CD4-positive, alpha-beta T cell treated with Interleukin-15 for 1 hour (primary cell): Measurements from ENCODE around the gene NPFFR2.
"Not testable (repeated sequence)": the region's sequence is repeated elsewhere in the genome, so short reads cannot be mapped to it uniquely, and the experiment has no call there.

ENCODE experiments used
- DNase-seq: peaks from one replicate; pipeline ENCODE4 v3.0.0-alpha.2; 2020

The NPFFR2 gene

GRCh38 chr4:72112514-72113156 lies 80.8 kb downstream of the NPFFR2 start:
- no peak for DNase-seq

- DNase-seq, result no peak
Measured at GRCh38 chr4:72118017-72118416, 86.2 kb downstream of the NPFFR2 start.

DNA sequence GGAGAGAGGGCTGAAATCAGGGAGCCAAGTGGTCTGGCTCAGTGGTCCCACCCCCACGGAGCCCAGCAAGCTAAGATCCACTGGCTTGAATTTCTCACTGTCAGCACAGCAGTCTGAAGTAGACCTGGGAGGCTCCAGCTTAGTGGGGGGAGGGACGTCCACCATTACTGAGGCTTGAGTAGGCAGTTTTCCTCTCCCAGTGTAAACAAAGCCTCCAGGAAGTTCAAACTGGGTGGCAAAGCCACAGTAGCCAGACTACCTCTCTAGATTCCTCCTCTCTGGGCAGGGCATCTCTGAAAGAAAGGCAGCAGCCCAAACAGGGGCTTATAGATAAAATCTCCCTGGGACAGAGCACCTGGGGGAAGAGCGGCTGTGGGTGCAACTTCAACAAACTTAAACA lies 88.1 kb downstream of the NPFFR2 start:
- no peak for DNase-seq

DNA sequence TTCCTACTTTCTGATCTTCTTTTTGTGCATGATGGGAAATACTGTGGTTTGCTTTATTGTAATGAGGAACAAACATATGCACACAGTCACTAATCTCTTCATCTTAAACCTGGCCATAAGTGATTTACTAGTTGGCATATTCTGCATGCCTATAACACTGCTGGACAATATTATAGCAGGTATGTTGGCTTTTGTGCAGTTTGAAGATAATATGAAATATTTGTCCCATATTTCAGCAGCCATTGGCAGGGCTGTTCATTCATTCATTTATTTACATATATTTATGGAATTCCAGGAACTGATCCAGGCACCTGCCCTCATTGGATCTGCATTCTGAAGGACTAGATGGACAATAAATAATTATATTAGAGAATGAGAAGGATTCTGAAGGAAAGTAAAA lies 96.9 kb downstream of the NPFFR2 start:
- DNase-seq, result no peak

GRCh38 chr4:72136429-72136828 lies 104.6 kb downstream of the NPFFR2 start:
- DNase-seq, result no peak

- not testable (repeated sequence) for DNase-seq
Measured at GRCh38 chr4:72139997-72140396, 108.2 kb downstream of the NPFFR2 start.

DNA sequence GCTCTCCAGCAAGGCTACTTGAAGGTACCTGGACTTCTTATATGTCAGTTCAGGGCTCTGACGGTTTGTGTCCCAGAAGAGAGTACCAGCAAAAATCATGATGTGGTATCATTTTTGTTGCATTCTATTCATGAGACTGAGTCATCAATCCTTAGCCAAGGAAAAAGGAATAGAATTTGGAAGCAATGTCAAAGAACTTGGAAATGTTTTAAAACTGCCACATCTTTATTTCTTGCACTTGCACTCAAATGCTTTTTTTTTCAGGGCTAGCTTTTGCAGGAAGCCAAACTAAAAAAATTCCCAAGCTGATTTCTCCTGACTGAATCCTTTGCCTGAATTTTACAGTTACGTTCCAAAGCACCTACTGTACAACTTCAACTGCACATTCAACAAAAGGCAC lies 112.4 kb downstream of the NPFFR2 start:
- DNase-seq, result no peak

- no peak for DNase-seq
Measured at GRCh38 chr4:72152731-72153130, 120.9 kb downstream of the NPFFR2 start.

- DNase-seq, result not testable (repeated sequence)
Measured at GRCh38 chr4:72153634-72154033, 121.8 kb downstream of the NPFFR2 start.

DNA sequence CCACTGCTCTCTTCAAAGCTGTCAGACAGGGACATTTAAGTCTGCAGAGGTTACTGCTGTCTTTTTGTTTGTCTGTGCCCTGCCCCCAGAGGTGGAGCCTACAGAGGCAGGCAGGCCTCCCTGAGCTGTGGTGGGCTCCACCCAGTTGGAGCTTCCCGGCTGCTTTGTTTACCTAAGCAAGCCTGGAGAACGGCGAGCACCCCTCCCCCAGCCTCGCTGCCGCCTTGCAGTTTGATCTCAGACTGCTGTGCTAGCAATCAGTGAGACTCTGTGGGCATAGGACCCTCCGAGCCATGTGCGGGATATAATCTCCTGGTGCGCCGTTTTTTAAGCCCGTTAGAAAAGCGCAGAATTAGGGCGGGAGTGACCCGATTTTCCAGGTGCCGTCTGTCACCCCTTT lies 137.5 kb downstream of the NPFFR2 start:
- not testable (repeated sequence) for DNase-seq

DNA sequence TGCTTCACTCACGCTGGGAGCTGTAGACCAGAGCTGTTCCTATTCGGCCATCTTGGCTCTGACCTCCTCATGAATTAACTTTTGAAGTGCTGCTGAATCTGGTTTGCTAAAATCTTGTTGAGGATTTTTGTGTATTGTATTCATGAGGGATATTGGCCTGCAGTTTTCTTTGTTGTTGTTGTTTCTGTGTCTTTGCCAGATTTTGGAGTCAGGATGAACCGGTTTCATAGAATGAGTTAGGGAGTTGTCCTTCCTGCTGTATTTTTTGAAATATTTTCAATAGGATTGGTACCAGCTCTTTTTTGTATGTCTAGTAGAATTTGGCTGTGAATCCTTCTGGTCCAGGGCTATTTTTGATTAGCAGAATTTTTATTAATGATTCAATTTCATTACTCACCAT lies 138.1 kb downstream of the NPFFR2 start:
- DNase-seq, result no peak

GRCh38 chr4:72171761-72172160 lies 140.0 kb downstream of the NPFFR2 start:
- no peak for DNase-seq

- DNase-seq, result no peak
Measured at GRCh38 chr4:72179342-72179741, 147.5 kb downstream of the NPFFR2 start.

DNA sequence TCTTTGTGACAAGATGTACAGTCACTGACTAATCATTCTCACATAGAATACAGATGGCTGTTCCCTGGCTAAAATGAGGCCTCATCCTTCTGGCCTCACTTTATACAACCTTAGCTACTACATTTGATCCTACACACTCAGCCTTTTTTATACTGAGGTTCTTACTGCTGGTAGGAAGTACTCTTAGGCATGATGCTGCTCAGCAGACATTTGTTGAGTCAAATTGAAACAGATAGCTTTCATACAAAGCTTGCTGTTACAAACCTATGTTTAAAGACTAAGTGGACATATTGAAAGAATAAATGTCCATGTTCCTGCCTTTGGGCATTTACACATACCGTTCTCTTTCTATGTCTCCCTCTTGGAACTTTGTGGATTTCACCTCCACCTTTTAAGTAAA lies 154.9 kb downstream of the NPFFR2 start:
- DNase-seq, result no peak

- DNase-seq, result no peak
Measured at GRCh38 chr4:72194046-72194445, 162.2 kb downstream of the NPFFR2 start.

DNA sequence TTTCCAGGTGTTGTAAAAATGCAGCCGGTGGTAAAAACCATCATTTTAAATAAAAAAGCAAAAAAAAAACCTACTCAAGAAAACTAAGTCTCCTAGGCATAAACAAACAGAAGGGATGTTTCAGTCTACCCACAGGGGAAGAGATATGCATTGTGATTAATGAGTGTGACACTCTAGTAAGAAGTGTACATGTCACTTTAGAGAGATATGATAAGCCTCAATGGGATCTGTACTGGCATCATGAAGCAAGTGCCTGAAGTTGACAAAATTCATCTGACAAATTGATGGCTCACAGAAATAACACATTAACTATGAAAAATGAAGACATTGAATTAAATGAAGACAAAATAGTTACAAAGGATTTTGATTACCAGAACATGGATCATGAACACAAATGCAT lies 162.7 kb downstream of the NPFFR2 start:
- DNase-seq, result no peak
